Upper lobe of left lung (tissue), 4 donors: Measurements from ENCODE around the gene ZNF678.

Experiments used
- CTCF ChIP-seq, 6 experiments: fragments of 450-650 bp in 4 of 6; fragments of 200-600 bp in 2 of 6; sonication (generic) in 2 of 6; IDR thresholded peaks; one replicate each; pipeline ENCODE4 v1.5.1; 2016 to 2019; ENCODE audit warnings: antibody characterized with exemption in 6 of 6
- EP300 ChIP-seq, 4 donors: sonication (generic); formaldehyde crosslinking; IDR thresholded peaks; one replicate each; pipeline ENCODE4 v1.5.1; 2017; ENCODE audit warnings: antibody characterized with exemption in 4 of 4, control low read depth in 2 of 4
- POLR2AphosphoS5 ChIP-seq, 2 donors: sonication (generic); formaldehyde crosslinking; IDR thresholded peaks; one replicate each; pipeline ENCODE4 v1.5.1; 2017; ENCODE audit warnings: antibody characterized with exemption in 2 of 2

DNA sequence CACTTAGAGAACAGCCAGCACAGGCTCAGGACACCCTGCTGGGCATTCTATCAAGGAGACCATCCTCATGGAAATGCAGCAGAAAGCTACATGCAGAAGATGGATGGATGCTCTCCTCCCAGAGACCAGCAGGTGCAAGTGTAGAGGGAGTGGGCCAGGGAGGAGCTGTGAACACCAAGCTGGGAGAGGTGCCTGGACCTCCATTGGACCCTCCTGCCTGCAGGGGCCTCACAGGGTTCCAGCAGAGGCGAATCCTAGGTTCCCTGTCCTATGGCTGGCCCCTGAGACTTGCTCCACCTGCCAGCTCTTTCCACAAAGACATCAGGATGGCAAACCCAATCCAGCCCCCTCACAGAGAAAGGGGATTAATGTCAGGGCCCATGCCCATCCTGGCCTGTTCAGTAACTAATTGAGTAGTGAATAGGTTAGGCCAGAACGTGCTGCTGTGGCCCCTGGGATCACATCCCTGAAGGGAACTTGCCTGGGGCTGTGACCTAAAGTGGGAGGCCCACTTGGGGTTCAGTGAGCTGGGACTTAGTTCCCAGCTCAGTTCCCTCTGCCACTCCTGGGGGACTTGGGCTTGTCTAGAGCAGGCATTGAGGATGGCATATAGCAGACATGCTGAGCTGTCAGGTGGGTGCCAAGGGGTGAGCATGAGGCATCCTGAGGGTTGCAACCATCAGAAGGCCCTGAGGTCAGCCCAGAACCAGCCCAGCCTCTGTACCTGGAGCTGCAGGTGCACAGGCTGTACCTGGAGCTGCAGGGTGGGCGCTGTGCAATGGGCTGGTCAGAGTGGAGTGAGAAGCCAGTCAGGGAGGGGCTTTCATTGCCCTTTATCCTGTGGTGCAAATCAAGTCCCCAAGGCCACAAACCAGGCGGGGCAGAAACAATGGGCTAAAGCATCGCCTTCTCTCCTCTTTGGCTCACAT lies 22.9 kb upstream of the ZNF678 start:
- TF ChIP-seq CTCF (IDR thresholded peaks at IDR 0.05): no peak
- no peak for TF ChIP-seq EP300 (IDR thresholded peaks at IDR 0.05)
- TF ChIP-seq POLR2AphosphoS5 (IDR thresholded peaks at IDR 0.05): no peak
